Stomach (tissue), 4 donors: ENCODE measurements around the gene CEP350.

Experiments used
- POLR2A ChIP-seq, 4 donors: fragments of 450-650 bp; IDR thresholded peaks; one replicate each; pipeline ENCODE4 v1.6.1; 2016; ENCODE audit warnings: antibody characterized with exemption in 4 of 4, control low read depth in 2 of 4, mild to moderate bottlenecking in 1 of 4, moderate library complexity in 1 of 4
- TF ChIP-seq, protein P1 (sequence below), 7 experiments: fragments of 450-650 bp in 4 of 7; fragments of 200-600 bp in 3 of 7; sonication (generic) in 3 of 7; IDR thresholded peaks; one replicate each; pipeline ENCODE4 v1.5.1; 2016 to 2019; ENCODE audit warnings: antibody characterized with exemption in 7 of 7, control low read depth in 2 of 7, mild to moderate bottlenecking in 1 of 7

DNA sequence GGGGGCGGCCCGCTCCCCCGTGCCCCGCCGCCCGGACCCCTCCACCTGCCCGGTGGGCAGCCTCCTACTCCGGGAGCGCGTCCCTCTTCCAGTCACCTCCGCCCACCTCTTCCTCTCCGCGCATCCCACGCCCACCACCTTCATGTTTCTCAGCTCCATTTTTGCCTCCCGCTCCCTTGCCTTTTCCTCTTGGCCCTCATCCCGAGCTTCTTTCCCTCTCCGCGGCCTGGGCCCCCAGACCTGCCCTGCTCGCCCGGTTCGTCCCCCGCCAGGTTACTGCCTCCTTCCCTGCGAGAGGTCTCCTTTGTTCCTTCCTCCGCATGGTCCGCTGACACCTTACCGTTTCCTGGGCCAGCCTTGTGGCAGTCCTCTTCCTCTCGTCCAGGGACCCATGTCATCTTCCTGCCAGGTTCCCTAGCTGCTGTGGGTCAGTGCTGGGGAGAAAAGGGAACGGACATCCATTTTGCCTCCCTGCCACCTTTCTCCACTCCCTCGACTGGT lies 200.6 kb downstream of the CEP350 start:
- TF ChIP-seq, protein P1, sequence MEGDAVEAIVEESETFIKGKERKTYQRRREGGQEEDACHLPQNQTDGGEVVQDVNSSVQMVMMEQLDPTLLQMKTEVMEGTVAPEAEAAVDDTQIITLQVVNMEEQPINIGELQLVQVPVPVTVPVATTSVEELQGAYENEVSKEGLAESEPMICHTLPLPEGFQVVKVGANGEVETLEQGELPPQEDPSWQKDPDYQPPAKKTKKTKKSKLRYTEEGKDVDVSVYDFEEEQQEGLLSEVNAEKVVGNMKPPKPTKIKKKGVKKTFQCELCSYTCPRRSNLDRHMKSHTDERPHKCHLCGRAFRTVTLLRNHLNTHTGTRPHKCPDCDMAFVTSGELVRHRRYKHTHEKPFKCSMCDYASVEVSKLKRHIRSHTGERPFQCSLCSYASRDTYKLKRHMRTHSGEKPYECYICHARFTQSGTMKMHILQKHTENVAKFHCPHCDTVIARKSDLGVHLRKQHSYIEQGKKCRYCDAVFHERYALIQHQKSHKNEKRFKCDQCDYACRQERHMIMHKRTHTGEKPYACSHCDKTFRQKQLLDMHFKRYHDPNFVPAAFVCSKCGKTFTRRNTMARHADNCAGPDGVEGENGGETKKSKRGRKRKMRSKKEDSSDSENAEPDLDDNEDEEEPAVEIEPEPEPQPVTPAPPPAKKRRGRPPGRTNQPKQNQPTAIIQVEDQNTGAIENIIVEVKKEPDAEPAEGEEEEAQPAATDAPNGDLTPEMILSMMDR (IDR thresholded peaks at IDR 0.05), result no peak
- TF ChIP-seq POLR2A (IDR thresholded peaks at IDR 0.05), result no peak
